KG1 (cell line): Measurements from ENCODE around the gene NDST3.
A peak's percentile ranks its signal among the peaks of the same experiment; 100 is the strongest.
"Not testable (repeated sequence)": the region's sequence is repeated elsewhere in the genome, so short reads cannot be mapped to it uniquely, and the experiment has no call there.

ENCODE experiments used
- DNase-seq: peaks from one replicate; lab custom pipeline; 2025; lab: John Stamatoyannopoulos, UW

NDST3 gene

GRCh38 chr4:118271788-118272187 lies 237.5 kb downstream of the NDST3 start:
- DNase-seq = no peak

- DNase-seq = no peak
Observed at GRCh38 chr4:118273642-118274041, 239.4 kb downstream of the NDST3 start.

- no peak for DNase-seq
Observed at GRCh38 chr4:118276580-118276979, 242.3 kb downstream of the NDST3 start.

GRCh38 chr4:118277243-118277642 lies 243.0 kb downstream of the NDST3 start:
- no peak for DNase-seq

GRCh38 chr4:118278473-118279274 lies 244.4 kb downstream of the NDST3 start:
- DNase-seq = peak; percentile 91

GRCh38 chr4:118279328-118279727 lies 245.0 kb downstream of the NDST3 start:
- DNase-seq = no peak

GRCh38 chr4:118279920-118280432 lies 245.7 kb downstream of the NDST3 start:
- no peak for DNase-seq

- DNase-seq = peak; percentile 17
Observed at GRCh38 chr4:118280501-118281218, 246.4 kb downstream of the NDST3 start.

GRCh38 chr4:118281611-118282442 lies 247.5 kb downstream of the NDST3 start:
- no peak for DNase-seq

- no peak for DNase-seq
Observed at GRCh38 chr4:118282692-118283091, 248.4 kb downstream of the NDST3 start.

- peak; percentile 13 for DNase-seq
Observed at GRCh38 chr4:118284169-118284568, 249.9 kb downstream of the NDST3 start.

- no peak for DNase-seq
Observed at GRCh38 chr4:118285931-118286330, 251.6 kb downstream of the NDST3 start.

GRCh38 chr4:118286685-118287084 lies 252.4 kb downstream of the NDST3 start:
- DNase-seq = no peak

- DNase-seq = no peak
Observed at GRCh38 chr4:118287711-118288451, 253.6 kb downstream of the NDST3 start.

- DNase-seq = no peak
Observed at GRCh38 chr4:118289794-118290193, 255.5 kb downstream of the NDST3 start.

- no peak for DNase-seq
Observed at GRCh38 chr4:118290951-118291350, 256.7 kb downstream of the NDST3 start.

- no peak for DNase-seq
Observed at GRCh38 chr4:118296729-118297128, 262.4 kb downstream of the NDST3 start.

- not testable (repeated sequence) for DNase-seq
Observed at GRCh38 chr4:118299619-118300018, 265.3 kb downstream of the NDST3 start.

- DNase-seq = no peak
Observed at GRCh38 chr4:118307643-118308042, 273.4 kb downstream of the NDST3 start.
